ENCODE results near the gene SLC12A7. TPM values are rescaled to one million over a fixed set of nuclear protein-coding genes. Genes with fewer than 3 reads are reported as not detected.
"Not testable (repeated sequence)": the region's sequence is repeated elsewhere in the genome, so short reads cannot be mapped to it uniquely, and the experiment has no call there.

The SLC12A7 gene
- total and polyA plus RNA-seq, 3 donors from 2014 or later: 73.2 to 212 (median 168) TPM

DNA sequence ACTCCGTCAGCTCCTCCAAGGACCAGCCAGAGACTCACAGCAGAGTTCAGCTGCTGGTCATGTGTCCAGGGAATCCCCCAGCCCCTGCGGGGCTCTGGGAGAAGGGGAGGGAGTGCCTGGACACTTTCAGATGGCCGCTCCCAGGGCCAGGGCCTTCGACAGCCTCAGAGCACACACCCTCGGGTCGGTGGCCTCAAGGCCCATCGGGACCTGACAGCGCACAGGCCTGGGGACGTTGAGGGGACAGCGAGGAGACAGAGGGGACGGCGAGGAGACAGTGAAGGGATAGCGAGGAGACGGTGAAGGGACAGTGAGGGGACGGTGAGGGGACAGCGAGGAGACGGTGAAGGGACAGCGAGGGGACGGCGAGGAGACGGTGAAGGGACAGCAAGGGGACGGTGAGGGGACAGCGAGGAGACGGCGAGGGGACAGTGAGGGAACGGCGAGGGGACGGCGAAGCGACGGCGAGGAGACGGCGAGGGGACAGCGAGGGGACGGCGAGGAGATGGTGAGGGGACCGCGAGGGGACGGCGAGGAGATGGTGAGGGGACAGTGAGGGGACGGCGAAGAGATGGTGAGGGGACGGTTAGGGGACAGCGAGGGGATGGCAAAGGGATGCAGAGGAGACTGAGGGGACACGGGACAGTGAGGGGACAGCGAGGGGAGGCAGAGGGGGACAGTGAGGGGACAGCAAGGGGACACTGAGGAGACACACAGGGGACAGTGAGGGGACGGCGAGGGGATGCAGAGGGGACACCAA lies 47.3 kb downstream of the SLC12A7 start:
- no peaks in the 10 kb centered on the region for H3K36me3 ChIP-seq (ENCODE audit: low read depth, missing control alignments)
- no peak overlapping the region for H3K27ac ChIP-seq
- no peaks in the 10 kb centered on the region for H3K4me1 ChIP-seq
- no peak overlapping the region for H3K4me3 ChIP-seq
- no peak for TF ChIP-seq POLR2A (IDR thresholded peaks at IDR 0.05)
- TF ChIP-seq, protein P1, sequence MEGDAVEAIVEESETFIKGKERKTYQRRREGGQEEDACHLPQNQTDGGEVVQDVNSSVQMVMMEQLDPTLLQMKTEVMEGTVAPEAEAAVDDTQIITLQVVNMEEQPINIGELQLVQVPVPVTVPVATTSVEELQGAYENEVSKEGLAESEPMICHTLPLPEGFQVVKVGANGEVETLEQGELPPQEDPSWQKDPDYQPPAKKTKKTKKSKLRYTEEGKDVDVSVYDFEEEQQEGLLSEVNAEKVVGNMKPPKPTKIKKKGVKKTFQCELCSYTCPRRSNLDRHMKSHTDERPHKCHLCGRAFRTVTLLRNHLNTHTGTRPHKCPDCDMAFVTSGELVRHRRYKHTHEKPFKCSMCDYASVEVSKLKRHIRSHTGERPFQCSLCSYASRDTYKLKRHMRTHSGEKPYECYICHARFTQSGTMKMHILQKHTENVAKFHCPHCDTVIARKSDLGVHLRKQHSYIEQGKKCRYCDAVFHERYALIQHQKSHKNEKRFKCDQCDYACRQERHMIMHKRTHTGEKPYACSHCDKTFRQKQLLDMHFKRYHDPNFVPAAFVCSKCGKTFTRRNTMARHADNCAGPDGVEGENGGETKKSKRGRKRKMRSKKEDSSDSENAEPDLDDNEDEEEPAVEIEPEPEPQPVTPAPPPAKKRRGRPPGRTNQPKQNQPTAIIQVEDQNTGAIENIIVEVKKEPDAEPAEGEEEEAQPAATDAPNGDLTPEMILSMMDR (IDR thresholded peaks at IDR 0.05): no peak
- DNase-seq: no peak
- 87 to 88% methylated on average over 48 to 49 of the region's 49 CpGs for WGBS, 2 donors
- H3K9me3 ChIP-seq: no peaks in the 10 kb centered on the region
- intact Hi-C loops (cut with DNase I; ENCODE audit: low total_unique reads): no loop called here
- no peaks in the 10 kb centered on the region for H3K27me3 ChIP-seq

DNA sequence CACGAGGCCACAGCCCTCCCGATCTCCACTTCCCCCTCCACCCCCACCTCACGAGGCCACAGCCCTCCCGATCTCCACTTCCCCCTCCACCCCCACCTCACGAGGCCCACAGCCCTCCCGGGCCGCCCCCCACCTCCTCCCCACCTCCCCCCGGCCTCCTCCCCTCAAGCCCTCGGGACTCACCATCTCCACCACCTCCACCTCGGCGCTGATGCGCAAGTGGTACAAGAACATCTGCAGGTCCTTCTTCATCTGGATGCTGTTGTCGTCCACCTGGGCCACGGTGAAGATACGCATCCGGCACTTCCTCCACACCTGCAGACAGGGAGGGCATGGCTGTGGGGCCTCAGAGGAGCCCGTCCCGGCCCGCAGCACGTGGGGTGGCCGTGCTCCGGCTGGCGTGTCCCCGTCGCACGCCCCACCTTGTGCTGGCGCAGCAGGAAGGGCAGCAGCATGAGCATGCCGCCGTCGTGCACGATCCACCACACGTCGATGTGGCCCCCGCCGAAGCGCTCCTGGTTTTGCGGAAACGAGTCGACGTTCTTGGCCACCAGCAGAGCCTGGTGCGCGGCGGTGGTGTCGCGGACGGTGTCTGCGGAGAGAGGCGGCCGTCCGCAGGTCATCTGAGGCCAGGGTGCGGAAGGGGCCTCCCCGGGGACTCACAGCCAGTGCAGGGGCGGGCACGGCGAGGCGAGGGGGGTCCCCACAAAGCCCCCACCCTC lies 48.0 kb downstream of the SLC12A7 start:
- H3K9me3 ChIP-seq: no peaks in the 10 kb centered on the region
- no peaks in the 10 kb centered on the region for H3K4me1 ChIP-seq
- WGBS, 2 donors: 85 to 97% methylated on average over 17 to 47 of the region's 56 CpGs
- no peak overlapping the region for H3K4me3 ChIP-seq
- no peaks in the 10 kb centered on the region for H3K27me3 ChIP-seq
- no peak overlapping the region for H3K27ac ChIP-seq
- DNase-seq: no peak
- H3K36me3 ChIP-seq (ENCODE audit: low read depth, missing control alignments): no peaks in the 10 kb centered on the region
- intact Hi-C loops (cut with DNase I; ENCODE audit: low total_unique reads): no loop called here
- TF ChIP-seq POLR2A (IDR thresholded peaks at IDR 0.05): no peak
- TF ChIP-seq, protein P1 (IDR thresholded peaks at IDR 0.05): no peak

DNA sequence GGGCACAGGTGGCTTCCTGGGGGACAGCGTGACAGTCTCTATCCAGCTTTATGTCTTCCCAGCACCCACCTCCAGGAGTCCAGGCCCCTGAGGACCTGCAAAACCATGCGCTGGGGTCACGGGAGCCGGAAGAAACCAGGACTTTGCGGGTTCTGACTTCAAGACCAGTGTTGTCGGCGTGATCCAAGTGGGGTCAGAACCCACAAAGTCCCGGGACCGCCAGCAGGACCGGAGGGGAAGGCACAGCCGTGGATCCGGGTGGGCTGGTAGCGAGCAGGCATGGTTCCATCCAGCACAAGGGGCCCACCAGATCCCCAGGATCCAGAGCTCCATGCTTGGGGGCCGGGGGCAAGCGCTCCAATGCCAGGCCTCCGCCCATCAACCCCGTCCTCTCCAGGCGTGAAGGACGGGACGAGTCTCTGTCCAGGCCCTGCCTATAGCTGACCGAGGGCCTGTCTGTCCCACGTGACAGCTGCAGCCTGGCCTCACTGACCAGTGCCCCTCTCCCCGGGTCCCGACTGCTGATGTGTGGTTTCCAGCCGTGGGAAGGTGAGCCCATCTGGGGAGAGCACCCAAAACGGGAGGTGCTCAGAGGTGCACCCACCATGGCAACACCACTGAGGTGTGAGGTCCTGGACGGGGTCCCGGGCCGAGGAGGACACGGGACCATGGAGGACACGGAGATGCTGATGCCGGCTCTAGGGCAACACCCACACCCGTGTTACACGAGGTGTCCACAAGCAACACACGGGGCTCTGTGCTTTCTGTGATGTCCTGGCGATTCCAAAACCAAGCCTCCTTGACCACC lies 48.9 kb downstream of the SLC12A7 start:
- H3K36me3 ChIP-seq (ENCODE audit: low read depth, missing control alignments): no peaks in the 10 kb centered on the region
- H3K4me1 ChIP-seq: no peaks in the 10 kb centered on the region
- no peaks in the 10 kb centered on the region for H3K9me3 ChIP-seq
- intact Hi-C loops (cut with DNase I; ENCODE audit: low total_unique reads): no loop called here
- 93 to 96% methylated on average over 29 to 36 of the region's 36 CpGs for WGBS, 2 donors
- no peak overlapping the region for H3K4me3 ChIP-seq
- no peaks in the 10 kb centered on the region for H3K27me3 ChIP-seq
- TF ChIP-seq, protein P1 (IDR thresholded peaks at IDR 0.05): no peak
- TF ChIP-seq POLR2A (IDR thresholded peaks at IDR 0.05): no peak
- no peak for DNase-seq
- H3K27ac ChIP-seq: no peak overlapping the region

DNA sequence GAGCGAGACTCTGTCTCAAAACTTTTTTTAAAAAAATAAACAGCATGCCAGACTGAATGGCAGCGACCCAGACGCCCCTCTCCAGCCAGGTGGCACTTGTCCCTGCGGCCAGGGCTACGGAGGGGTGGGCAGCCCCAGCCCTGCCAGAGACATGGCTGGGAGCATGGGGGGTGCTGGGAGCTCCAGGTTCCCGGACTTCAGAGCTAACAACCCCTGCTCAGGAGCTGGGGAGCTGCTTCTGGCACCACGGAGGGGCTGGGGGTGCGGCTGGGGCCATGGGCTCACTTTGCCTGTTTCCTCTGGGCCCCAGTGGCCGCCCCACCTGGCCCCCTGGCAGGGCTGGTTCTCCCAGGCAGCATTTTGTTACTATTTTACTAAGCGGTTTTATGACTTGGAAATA lies 49.9 kb downstream of the SLC12A7 start:
- Histone ChIP-seq H3K4me3 (no peak overlapping the region), H3K27ac (no peak overlapping the region), H3K9me3 (no peaks in the 10 kb centered on the region), H3K4me1 (no peaks in the 10 kb centered on the region), H3K36me3 (ENCODE audit: low read depth, missing control alignments) (no peaks in the 10 kb centered on the region), H3K27me3 (no peaks in the 10 kb centered on the region)
- WGBS, 2 donors: 79 to 83% methylated on average over 8 to 10 of the region's 10 CpGs
- intact Hi-C loops (cut with DNase I; ENCODE audit: low total_unique reads): no loop called here
- DNase-seq: no peak
- TF ChIP-seq, protein P1 (IDR thresholded peaks at IDR 0.05): no peak
- TF ChIP-seq POLR2A (IDR thresholded peaks at IDR 0.05): no peak

DNA sequence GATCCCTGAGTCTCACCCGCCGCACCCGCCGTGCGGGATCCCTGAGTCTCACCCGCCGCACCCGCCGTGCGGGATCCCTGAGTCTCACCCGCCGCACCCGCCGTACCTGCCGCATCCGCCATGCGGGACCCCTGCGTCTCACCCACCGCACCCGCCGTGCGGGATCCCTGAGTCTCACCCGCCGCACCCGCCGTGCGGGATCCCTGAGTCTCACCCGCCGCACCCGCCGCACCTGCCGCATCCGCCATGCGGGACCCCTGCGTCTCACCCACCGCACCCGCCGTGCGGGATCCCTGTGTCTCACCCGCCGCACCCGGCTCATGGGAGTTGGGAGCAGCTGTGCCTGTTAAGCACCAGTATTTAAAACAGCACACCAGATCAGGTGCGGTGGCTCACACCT lies 50.6 kb downstream of the SLC12A7 start:
- WGBS, 2 donors: 100% methylated on average over 6 of the region's 43 CpGs; no CpG with 5 or more reads in 1 of the 2 donors
- H3K27me3 ChIP-seq; H3K36me3 ChIP-seq (ENCODE audit: low read depth, missing control alignments); DNase-seq; H3K4me1 ChIP-seq; intact Hi-C loops (cut with DNase I; ENCODE audit: low total_unique reads); H3K27ac ChIP-seq; H3K4me3 ChIP-seq; H3K9me3 ChIP-seq: not testable (repeated sequence)

Measured in testis (tissue), 3 donors.